Activated CD8-positive, alpha-beta T cell treated with anti-CD3 and anti-CD28 coated beads for 36 hours (primary cell): ENCODE data around the gene MIER3. TPM values are rescaled to one million over a fixed set of nuclear protein-coding genes. Genes with fewer than 3 reads are reported as not detected.

ENCODE experiments used
- ATAC-seq: fragments of 200-7000 bp; cut with Tn5 transposase; one replicate; pipeline ENCODE4 v1.10.0; 2021; ENCODE audit warnings: mild to moderate bottlenecking, moderate library complexity
- CTCF ChIA-PET: fragments of 350-600 bp; sonication (Branson Sonifier 250); formaldehyde crosslinking; loops from one replicate; lab custom pipeline; 2021; ENCODE audit warnings: antibody characterized with exemption; lab: Charles Lee
- POLR2A ChIA-PET: fragments of 350-600 bp; sonication (Branson Sonifier 250); formaldehyde crosslinking; loops from one replicate; lab custom pipeline; 2021; ENCODE audit warnings: antibody characterized with exemption; lab: Charles Lee
- DNase-seq: peaks from one replicate; pipeline ENCODE4 v3.0.0-alpha.2; 2020
- H3K27ac Mint-ChIP-seq: one replicate; pipeline ENCODE4 v1.8.0; 2021; ENCODE audit warnings: mild to moderate bottlenecking, mixed read lengths
- H3K27me3 Mint-ChIP-seq: one replicate; pipeline ENCODE4 v1.8.0; 2021; ENCODE audit warnings: mixed read lengths
- H3K36me3 Mint-ChIP-seq: one replicate; pipeline ENCODE4 v1.8.0; 2021; ENCODE audit warnings: low read depth, mixed read lengths
- H3K4me1 Mint-ChIP-seq: one replicate; pipeline ENCODE4 v1.8.0; 2021; ENCODE audit warnings: low read depth, mixed read lengths
- H3K4me3 Mint-ChIP-seq: one replicate; pipeline ENCODE4 v1.8.0; 2021; ENCODE audit warnings: mild to moderate bottlenecking, moderate library complexity, mixed read lengths
- H3K9me3 Mint-ChIP-seq: one replicate; pipeline ENCODE4 v1.8.0; 2021; ENCODE audit warnings: mixed read lengths
- CTCF ChIP-seq: fragments of 200-600 bp; IDR thresholded peaks from one replicate; pipeline ENCODE4 v1.8.0; 2022; ENCODE audit warnings: antibody characterized with exemption, mild to moderate bottlenecking
- intact Hi-C: fragments of 100-400 bp; cut with micrococcal nuclease; formaldehyde crosslinking; loops from one replicate; pipeline ENCODE4 v1.10.0; 2022
- total RNA-seq, 2 experiments: library from RNA; stranded (reverse); gene quantifications; one replicate each; pipeline ENCODE4 v1.2.3, GENCODE V29; 2021

The MIER3 gene
- total RNA-seq, 2 experiments from 2014 or later, result 12.2 to 12.8 TPM

GRCh38 chr5:56873056-56873455 lies 78.9 kb downstream of the MIER3 start:
- intact Hi-C loops, result no loop called here
- no peak overlapping the region for H3K27ac Mint-ChIP-seq
- POLR2A ChIA-PET, result interaction anchor here (0.6 kb wide), 1 partner anchor 130 kb away, joined by 3 read pairs; no protein-coding TSS in a partner anchor
- no peak overlapping the region for H3K4me3 Mint-ChIP-seq
- CTCF ChIA-PET, result no interaction called here
- ATAC-seq, result no peak
- H3K4me1 Mint-ChIP-seq, result peaks cover 5% of the 10 kb centered on the region
- no peak for DNase-seq
- TF ChIP-seq CTCF, result no peak
- H3K9me3 Mint-ChIP-seq, result no peaks in the 10 kb centered on the region
- H3K36me3 Mint-ChIP-seq, result peaks cover 30% of the 10 kb centered on the region
- H3K27me3 Mint-ChIP-seq, result no peaks in the 10 kb centered on the region

GRCh38 chr5:56871777-56872176 lies 80.1 kb downstream of the MIER3 start:
- CTCF ChIA-PET, result no interaction called here
- intact Hi-C loops, result no loop called here
- POLR2A ChIA-PET, result no interaction called here
- no peaks in the 10 kb centered on the region for H3K27me3 Mint-ChIP-seq
- DNase-seq (no peak), ATAC-seq (no peak)
- peaks cover 5% of the 10 kb centered on the region for H3K4me1 Mint-ChIP-seq
- peaks cover 29% of the 10 kb centered on the region for H3K36me3 Mint-ChIP-seq
- no peak for TF ChIP-seq CTCF
- H3K9me3 Mint-ChIP-seq, result no peaks in the 10 kb centered on the region
- no peak overlapping the region for H3K4me3 Mint-ChIP-seq
- H3K27ac Mint-ChIP-seq, result no peak overlapping the region

Other genes with a start within 250 kb of the MIER3 start
- gene MAP3K1, start 136.6 kb downstream of the MIER3 start, total RNA-seq, result 10 to 100 TPM; 16.9 to 17.0 TPM
- gene SETD9, start 42.5 kb downstream of the MIER3 start, total RNA-seq, result 1 to 10 TPM; 8.1 to 9.3 TPM
- 10 to 100 TPM; 87.9 to 88.5 TPM for gene GPBP1, start 221.9 kb upstream of the MIER3 start, total RNA-seq